Aorta (tissue), 5 donors: ENCODE measurements around the gene INSM1. TPM values are rescaled to one million over a fixed set of nuclear protein-coding genes. Genes with fewer than 3 reads are reported as not detected.

ENCODE experiments used
- ATAC-seq: fragments of 200-7000 bp; cut with Tn5 transposase; one replicate; pipeline ENCODE4 v1.9.1; 2022; ENCODE audit warnings: moderate library complexity; ENCODE audit not compliant: low FRiP score
- DNase-seq, 2 donors: peaks; one replicate each; pipeline ENCODE4 v3.0.0-alpha.2; 2020
- H3K27ac ChIP-seq, 2 donors: one replicate each; pipeline ENCODE4 v1.5.1; 2013; ENCODE audit warnings: low read length in 2 of 2, mild to moderate bottlenecking in 2 of 2, moderate library complexity in 2 of 2, control low read depth in 1 of 2, inconsistent platforms in 1 of 2, low read depth in 1 of 2
- H3K27me3 ChIP-seq, 2 donors: one replicate each; pipeline ENCODE4 v1.6.1; 2013; ENCODE audit warnings: control low read depth in 1 of 2, low read length in 1 of 2, mild to moderate bottlenecking in 1 of 2, moderate library complexity in 1 of 2; ENCODE audit not compliant: insufficient read depth in 2 of 2, control insufficient read depth in 1 of 2
- H3K36me3 ChIP-seq, 2 donors: one replicate each; pipeline ENCODE4 v1.6.1; 2013; ENCODE audit warnings: control low read depth in 1 of 2, low read length in 1 of 2, mild to moderate bottlenecking in 1 of 2; ENCODE audit not compliant: insufficient read depth in 2 of 2, control insufficient read depth in 1 of 2
- H3K4me1 ChIP-seq, 2 donors: one replicate each; pipeline ENCODE4 v1.6.1; 2013; ENCODE audit warnings: low read length in 2 of 2, control low read depth in 1 of 2, mild to moderate bottlenecking in 1 of 2, moderate library complexity in 1 of 2; ENCODE audit not compliant: insufficient read depth in 2 of 2, control insufficient read depth in 1 of 2
- H3K4me3 ChIP-seq, 2 donors: one replicate each; pipeline ENCODE4 v1.5.1; 2013; ENCODE audit warnings: low read length in 2 of 2, control low read depth in 1 of 2, mild to moderate bottlenecking in 1 of 2
- H3K9me3 ChIP-seq: one replicate; pipeline ENCODE4 v1.6.1; 2013; ENCODE audit warnings: mild to moderate bottlenecking, low read length; ENCODE audit not compliant: control insufficient read depth
- WGBS, 2 donors: extraction: QIAGEN DNeasy Blood & Tissue Kit; methylation state at CpG; one replicate each; pipeline ENCODE4 v1.1.7; 2013; 5-methylcytosine and 5-hydroxymethylcytosine counted together
- intact Hi-C, 2 donors: fragments of 100-400 bp; cut with DNase I; formaldehyde crosslinking; loops; one replicate each; pipeline versions ENCODE4 v1.14.2 to v1.15.0; 2022
- polyA plus RNA-seq, 2 donors: library from polyadenylated mRNA; stranded (reverse); fragments of 200-250 nt; gene quantifications; one replicate each; pipeline ENCODE4 v1.2.3, GENCODE V29; 2013
- total RNA-seq, 2 donors: library from RNA; stranded (reverse); fragmentation: NEBNext Ultra II Directional; extraction: Animal tissue kit (Norgen Biotek cat#: 25700); gene quantifications; one replicate each; pipeline ENCODE4 v1.2.1, GENCODE V29; 2021
- donor health status: healthy with polysubstance abuse.
- donor health status: Bipolar disorder and iron deficiency.
- donor health status: DM: no; HTN: no; CAD: no.
- donor health status: DM: no; HTN: no; CAD: no.
- donor health status: DM: yes; HTN: yes; CAD: no.

Gene INSM1
- total and polyA plus RNA-seq, 4 donors = 0.25 TPM; not detected in 3

DNA sequence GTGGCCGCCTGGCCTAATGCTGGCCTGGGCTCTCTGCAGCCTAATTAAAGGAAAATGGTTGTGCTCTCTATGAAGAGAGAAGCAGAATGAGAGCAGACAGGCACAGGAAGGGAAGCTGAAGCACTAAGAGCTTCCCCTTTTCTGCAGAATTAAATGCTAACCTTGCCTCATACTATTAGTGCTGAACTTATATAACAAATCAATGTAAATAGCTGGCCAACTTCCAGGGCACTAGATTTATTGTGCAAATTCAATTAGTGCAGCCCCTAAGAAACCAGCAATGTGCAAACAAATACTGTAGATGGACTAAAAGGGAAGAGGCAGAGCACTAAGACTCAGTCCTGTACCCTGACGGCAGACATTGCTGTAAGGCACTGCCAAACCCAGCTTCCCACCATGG lies 36.1 kb upstream of the INSM1 start:
- peaks cover 3% of the 10 kb centered on the region for H3K9me3 ChIP-seq
- no peaks in the 10 kb centered on the region for H3K36me3 ChIP-seq
- DNase-seq (no peak), ATAC-seq (no peak)
- H3K27me3 ChIP-seq = peaks cover 0 to 4% of the 10 kb centered on the region in 2 donors
- H3K4me3 ChIP-seq = no peak overlapping the region
- H3K27ac ChIP-seq = no peak overlapping the region
- H3K4me1 ChIP-seq = no peaks in the 10 kb centered on the region
- 65 to 71% methylated on average over 2 of the region's 2 CpGs for WGBS, 2 donors
- intact Hi-C loops = no loop called here

DNA sequence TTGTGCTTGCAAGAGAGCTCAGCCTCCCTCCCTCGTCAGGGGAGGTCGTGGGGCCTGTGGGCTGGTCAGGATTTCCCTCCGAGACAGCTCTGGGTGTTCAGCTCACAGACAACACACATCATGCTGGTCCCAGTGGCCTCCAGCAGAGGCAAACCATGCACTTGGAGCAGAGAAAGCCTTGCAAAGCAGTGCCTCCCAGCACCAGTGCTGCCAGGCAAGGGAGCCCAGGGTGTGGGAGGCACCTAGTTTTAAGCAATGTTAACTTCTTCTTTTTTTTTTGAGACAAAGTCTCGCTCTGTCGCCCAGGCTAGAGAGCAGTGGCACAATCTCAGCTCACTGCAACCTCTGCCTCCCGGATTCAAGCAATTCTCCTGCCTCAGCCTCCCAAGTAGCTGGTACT lies 34.0 kb upstream of the INSM1 start:
- ATAC-seq = no peak

DNA sequence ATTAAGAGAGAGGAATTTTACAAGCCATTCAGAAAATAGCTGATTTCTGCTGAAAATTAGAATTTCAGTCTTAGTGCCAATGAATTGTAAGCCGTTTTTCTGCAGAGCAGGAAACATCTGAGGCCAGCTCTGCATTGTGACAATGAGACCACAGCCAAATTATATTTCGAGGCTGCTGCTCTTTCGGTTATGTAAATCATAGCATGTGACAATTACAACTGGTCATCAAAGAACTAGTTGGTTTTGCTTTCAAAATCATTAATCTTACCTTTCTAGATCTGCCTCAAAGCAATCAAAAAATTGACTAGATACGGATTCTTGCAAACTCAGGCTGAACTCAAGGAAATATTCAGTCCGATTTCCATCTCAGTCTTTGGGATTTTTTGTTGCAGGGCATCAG lies 33.4 kb upstream of the INSM1 start:
- Histone ChIP-seq H3K4me1 (no peaks in the 10 kb centered on the region), H3K27ac (no peak overlapping the region), H3K27me3 (peaks cover 0 to 2% of the 10 kb centered on the region in 2 donors), H3K36me3 (no peaks in the 10 kb centered on the region), H3K4me3 (no peak overlapping the region), H3K9me3 (no peaks in the 10 kb centered on the region)
- ATAC-seq = no peak
- intact Hi-C loops = no loop called here
- WGBS, 2 donors = 58 to 61% methylated on average over 5 of the region's 5 CpGs
- no peak for DNase-seq

More for the DNA sequence above, 34.0 kb upstream of the INSM1 start:
- intact Hi-C loops = no loop called here
- no peaks in the 10 kb centered on the region for H3K9me3 ChIP-seq
- peaks cover 0 to 2% of the 10 kb centered on the region in 2 donors for H3K27me3 ChIP-seq
- H3K36me3 ChIP-seq = no peaks in the 10 kb centered on the region
- WGBS, 2 donors = 57 to 70% methylated on average over 5 to 6 of the region's 6 CpGs
- H3K27ac ChIP-seq = no peak overlapping the region
- DNase-seq = peak in 1 of 2 donors; percentile 54
- no peak overlapping the region for H3K4me3 ChIP-seq
- no peaks in the 10 kb centered on the region for H3K4me1 ChIP-seq

DNA sequence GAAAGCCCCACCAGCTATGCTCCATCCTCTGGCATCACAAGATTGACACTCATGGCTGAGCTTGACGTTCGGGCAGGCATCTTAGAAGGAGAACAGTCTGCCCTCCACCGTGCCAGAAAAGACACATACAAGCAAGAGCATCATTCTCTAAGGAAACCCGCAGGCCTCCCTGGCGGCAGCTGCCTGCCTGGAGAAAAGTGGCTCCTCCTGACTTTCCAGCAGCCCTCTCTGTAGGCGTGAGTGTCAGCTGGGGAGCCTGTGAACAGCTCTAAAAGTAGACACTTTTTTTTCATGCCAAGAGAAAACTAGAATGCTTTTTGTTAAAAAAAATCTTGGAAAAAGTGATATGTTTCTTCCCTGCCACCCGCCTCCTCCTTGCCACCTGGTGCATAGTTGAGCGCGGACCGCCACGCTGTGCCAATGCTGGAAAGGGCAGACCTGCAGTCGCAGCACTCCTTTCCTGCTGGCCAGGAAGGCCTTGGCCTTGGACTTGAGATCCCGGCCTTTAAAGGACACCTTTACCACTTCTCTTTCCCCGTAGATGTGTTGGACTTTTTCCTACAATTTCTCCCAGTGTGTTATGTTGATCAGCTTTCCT lies 29.7 kb upstream of the INSM1 start:
- Histone ChIP-seq H3K27me3 (peaks cover 0 to 2% of the 10 kb centered on the region in 2 donors), H3K36me3 (no peaks in the 10 kb centered on the region), H3K4me1 (no peaks in the 10 kb centered on the region), H3K27ac (no peak overlapping the region), H3K9me3 (no peaks in the 10 kb centered on the region), H3K4me3 (no peak overlapping the region)
- intact Hi-C loops = no loop called here
- DNase-seq = no peak
- WGBS, 2 donors = 90% methylated on average over 14 of the region's 14 CpGs
- no peak for ATAC-seq

DNA sequence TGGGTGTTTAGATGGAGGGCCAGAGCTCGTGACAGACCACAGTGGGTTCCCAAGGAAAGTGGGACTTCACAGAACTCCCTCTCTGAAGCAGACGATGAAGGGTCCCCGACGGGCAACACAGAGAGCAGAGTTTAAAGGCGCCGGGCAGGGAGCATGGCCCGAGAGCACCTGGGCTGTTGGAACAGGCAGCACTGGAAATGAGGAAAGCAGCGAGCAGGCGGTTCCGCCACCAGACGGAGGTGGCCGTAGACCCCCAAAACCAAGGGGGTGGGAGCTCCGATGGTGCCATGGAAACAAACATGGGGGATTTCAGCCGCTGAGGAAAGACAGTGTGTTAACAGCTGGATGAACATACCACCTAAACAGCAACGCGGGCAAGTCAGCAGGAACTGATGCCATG lies 27.5 kb upstream of the INSM1 start:
- ATAC-seq = no peak
- H3K4me3 ChIP-seq = no peak overlapping the region
- 90 to 91% methylated on average over 16 of the region's 16 CpGs for WGBS, 2 donors
- intact Hi-C loops = no loop called here
- H3K27ac ChIP-seq = no peak overlapping the region
- H3K4me1 ChIP-seq = no peaks in the 10 kb centered on the region
- DNase-seq = no peak
- H3K36me3 ChIP-seq = no peaks in the 10 kb centered on the region
- peaks cover 0 to under 1% of the 10 kb centered on the region in 2 donors for H3K27me3 ChIP-seq
- no peaks in the 10 kb centered on the region for H3K9me3 ChIP-seq

DNA sequence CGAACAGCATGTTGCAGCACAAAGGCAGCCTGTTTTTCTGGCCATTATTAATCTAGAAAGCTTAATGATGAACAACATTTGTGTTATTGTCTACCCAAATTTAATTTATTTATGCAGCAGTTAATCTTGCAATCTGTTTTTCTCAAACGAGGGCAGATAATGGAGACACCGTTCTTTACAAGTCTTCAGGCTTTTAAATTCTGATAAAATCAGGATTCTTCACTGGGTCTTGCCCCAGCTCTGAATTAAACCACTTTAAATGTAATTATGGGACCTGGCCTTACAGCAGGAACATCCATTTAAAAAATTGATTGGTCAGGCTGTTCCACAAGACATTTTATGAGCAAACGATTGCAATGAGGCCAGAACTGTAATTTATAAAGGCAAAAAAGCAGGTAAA lies 26.5 kb upstream of the INSM1 start:
- DNase-seq (no peak), ATAC-seq (no peak)
- Histone ChIP-seq H3K4me3 (no peak overlapping the region), H3K27me3 (no peaks in the 10 kb centered on the region), H3K36me3 (no peaks in the 10 kb centered on the region), H3K4me1 (no peaks in the 10 kb centered on the region), H3K9me3 (no peaks in the 10 kb centered on the region), H3K27ac (no peak overlapping the region)
- 67 to 70% methylated on average over 4 of the region's 4 CpGs for WGBS, 2 donors
- intact Hi-C loops = no loop called here

DNA sequence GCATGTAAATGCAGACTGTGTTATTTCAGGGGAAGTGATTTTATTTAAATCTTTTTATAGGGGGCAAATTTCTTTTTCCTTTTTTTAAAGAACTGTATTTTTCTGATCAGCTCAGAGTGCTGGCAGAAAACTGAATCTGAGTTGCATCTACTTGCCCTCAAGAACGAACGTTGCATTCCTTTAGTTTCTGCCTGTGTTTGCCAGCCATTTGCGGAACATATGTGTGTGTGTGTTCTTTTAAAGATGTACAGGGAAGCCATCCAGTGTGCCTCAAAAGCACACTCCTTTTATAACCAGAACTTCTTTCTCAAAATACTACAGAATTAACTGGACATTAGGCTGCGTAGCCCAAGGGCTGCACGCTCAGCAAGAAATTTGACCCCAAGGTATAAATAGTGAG lies 25.8 kb upstream of the INSM1 start:
- Histone ChIP-seq H3K4me1 (no peaks in the 10 kb centered on the region), H3K36me3 (no peaks in the 10 kb centered on the region), H3K27me3 (no peaks in the 10 kb centered on the region), H3K4me3 (no peak overlapping the region), H3K27ac (no peak overlapping the region), H3K9me3 (no peaks in the 10 kb centered on the region)
- intact Hi-C loops = no loop called here
- DNase-seq (no peak), ATAC-seq (no peak)
- WGBS, 2 donors = 19 to 36% methylated on average over 5 of the region's 5 CpGs

DNA sequence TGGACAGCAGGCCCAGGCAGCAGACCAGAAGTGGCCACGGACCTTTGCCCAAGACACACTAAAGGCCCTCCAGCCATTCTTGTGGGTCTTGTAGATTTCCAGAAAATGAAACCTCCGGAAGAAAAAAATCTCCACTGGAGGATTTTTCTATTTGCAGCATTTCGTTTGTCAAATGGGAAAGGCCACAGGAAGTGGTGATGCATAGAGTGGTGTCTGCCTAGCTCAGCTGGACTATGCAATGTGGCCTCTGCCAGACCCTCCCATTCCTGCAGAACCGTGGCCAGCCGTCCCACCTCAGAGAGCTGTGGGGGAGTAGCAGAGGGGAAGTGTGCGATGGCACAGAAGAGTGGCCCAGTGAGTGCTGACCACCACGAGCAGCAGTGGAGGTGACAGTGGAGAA lies 24.0 kb upstream of the INSM1 start:
- Histone ChIP-seq H3K27me3 (no peaks in the 10 kb centered on the region), H3K9me3 (no peaks in the 10 kb centered on the region), H3K4me1 (no peaks in the 10 kb centered on the region), H3K27ac (no peak overlapping the region), H3K4me3 (no peak overlapping the region), H3K36me3 (no peaks in the 10 kb centered on the region)
- 63 to 65% methylated on average over 7 of the region's 7 CpGs for WGBS, 2 donors
- intact Hi-C loops = no loop called here
- no peak for DNase-seq
- ATAC-seq = no peak

DNA sequence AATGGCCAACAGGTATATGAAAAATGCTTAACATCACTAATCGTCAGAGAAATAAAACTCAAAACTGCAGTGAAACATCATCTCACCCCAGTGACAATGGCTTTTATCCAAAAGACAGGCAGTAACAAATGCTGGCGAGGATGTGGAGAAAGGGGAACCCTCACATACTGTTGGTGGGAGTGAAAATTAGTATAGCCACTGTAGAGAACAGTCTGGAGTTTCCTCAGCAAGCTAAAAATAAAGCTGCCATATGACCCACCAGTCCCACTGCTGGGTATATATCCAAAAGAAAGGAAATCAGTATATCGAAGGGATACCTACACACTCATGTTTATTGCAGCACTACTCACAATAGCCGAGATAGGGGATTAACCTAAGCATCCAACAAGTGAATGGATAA lies 23.4 kb upstream of the INSM1 start:
- Histone ChIP-seq H3K4me3 (no peak overlapping the region), H3K9me3 (no peaks in the 10 kb centered on the region), H3K27ac (no peak overlapping the region), H3K36me3 (no peaks in the 10 kb centered on the region), H3K4me1 (no peaks in the 10 kb centered on the region), H3K27me3 (no peaks in the 10 kb centered on the region)
- ATAC-seq (no peak), DNase-seq (no peak)
- intact Hi-C loops = no loop called here
- 71 to 79% methylated on average over 4 of the region's 4 CpGs for WGBS, 2 donors
